ENCODE measurements around the gene GRIN2A.

- TF ChIP-seq CTCF (optimal IDR thresholded peaks at IDR 0.05 in 1 of 3, IDR thresholded peaks at IDR 0.05 in 1 of 3, conservative IDR thresholded peaks at IDR 0.05 in 1 of 3; ENCODE audit: extremely low read depth in 1 of 3, insufficient read depth in 2 of 3, low read length in 3 of 3) (no peak), EZH2 (IDR thresholded peaks at IDR 0.05; ENCODE audit: low read length) (no peak)
These were observed 319.9 kb downstream of the GRIN2A start for GRCh38 chr16:9862327-9862726.

Measured in keratinocyte (primary cell).